ENCODE data around the gene TBL3.
"Not testable (repeated sequence)": the region's sequence is repeated elsewhere in the genome, so short reads cannot be mapped to it uniquely, and the experiment has no call there.

Gene TBL3

GRCh38 chr16:2001456-2002355, 29.9 kb downstream of the TBL3 start:
- no peak for DNase-seq

DNA sequence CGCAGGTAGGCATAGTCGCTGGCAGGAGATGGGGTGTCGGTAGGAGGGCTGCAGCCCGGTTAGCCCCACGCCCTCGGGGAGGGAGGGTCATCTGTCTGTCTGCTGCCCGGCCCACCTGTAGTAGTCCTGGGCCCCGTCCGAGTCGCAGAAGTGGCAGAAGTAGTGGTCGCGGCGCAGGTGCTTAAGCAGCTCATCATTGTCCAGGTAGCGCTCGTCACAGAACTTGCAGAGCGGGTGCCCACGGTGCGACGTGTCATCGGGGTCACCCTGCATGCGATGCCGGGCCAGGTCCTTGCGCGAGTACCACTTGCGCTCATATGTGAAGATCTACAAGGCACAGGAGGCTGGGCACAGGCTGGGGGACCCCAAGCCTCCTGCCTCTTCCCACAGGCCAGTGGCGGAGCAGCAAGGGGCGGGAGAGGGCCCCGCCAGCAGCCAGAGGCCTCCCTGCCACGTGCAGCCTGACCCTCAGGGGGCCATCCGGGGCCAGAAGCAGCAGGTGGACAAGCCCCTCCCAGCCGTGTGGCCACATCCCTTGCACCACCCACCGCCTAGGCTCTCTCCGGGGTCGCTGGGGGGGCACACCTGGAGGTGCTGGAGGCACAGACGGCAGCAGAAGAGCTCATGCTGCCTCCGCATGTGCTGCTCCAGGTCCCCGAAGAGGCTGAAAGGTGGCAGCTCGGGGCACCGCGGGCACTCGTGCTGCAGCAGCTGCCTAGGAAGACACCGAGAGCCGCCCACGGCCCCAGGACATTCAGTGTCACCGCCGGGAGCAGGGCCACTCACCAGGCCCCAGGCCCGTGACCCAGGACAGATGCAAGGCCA, 30.8 kb downstream of the TBL3 start:
- DNase-seq, result no peak

GRCh38 chr16:2003231-2003826, 31.5 kb downstream of the TBL3 start:
- DNase-seq, result no peak

DNA sequence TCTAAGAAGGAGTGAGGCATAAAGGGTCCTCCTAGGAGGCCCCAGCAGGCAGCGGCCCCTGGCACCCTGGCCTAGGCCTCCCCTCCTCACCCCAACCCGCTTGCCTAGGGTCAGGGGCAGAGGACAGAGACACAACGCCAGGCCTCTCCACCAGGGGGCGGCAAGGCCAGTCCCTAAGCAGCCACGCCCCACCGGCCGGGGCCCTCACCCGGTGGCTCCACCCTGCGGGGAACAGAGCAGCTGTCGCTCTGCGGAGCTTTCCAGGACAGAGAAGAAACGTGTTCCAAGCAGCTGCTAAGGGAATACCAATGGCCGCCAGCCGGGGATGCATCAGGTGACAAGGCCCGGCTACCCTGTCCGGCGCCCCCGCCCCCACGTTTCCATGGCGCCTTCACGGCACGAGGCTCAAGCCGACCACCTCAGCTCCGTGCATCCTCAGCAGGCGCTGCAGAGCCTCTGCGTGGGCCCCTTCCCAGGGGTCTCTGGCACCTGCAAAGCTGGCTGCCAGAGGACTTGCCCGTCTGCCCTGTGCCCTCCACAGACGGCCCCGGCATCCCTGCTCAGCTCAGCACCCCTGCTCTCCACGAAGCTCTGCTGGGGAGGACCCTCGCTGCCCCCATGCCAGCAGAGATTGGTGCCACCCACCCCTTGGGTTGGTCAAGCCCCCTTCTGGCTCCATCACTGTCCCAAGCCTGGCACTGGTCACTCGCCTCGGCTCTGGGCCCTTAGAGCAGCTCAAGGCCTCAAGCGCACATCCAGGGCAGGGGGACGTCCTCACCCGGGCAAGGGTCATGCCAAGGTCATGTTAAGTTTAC, 32.2 kb downstream of the TBL3 start:
- peak; percentile 65 to 93 for DNase-seq

DNA sequence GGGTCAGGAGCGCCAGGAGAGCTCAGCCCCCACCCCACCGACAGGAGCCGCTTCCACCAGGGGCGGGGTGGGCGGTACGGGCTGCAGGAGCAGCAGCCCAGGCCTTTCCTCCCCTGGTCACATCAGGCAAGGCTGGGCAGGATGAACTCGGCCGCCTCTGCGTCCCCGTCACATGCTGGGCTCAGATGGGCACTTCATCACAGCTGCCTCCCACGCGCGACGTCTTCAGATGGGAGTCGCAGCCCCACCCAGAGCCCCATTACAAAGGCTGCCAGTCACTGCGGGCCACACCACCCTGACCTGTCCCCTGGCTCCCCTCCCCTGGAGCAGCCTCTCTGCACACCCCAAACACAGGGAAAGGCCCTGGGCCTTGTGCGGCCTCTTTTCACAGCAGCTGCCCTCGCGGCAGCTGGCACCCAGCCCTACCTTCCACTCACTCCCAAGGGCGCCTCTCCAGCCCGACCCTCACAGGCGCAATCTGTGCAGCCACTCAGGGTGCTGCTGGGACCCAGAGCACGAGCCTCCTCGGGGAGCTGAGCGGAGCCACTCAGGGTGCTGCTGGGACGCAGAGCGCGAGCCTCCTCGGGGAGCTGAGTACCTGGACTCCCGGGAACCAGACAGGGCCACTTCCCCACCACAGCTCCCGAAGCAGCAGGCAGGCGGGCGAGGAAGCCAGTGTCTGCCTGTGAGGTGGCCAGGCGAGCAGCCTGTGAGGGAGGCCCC, 33.1 kb downstream of the TBL3 start:
- no peak for DNase-seq

- DNase-seq, result no peak
Observed at GRCh38 chr16:2005646-2006045, 33.8 kb downstream of the TBL3 start.

DNA sequence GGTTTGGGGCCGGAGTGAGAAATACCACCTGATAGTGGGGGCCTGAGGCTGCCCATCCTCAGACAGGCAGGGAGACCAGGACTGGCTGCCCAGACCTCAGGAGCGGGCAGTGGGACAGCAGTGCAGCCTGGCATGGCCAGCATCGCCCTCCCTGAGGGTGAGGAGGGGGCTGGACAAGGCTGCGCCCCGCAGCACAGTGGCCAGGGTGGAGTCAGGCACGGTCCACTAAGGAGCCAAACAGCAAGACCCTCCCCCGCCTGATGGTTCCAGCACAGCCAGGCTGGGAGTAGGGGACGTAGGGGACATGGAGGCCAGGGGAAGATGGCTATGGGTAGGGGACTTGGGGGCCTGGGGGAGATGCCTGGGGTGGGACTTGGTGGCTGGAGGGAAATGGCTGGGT, 34.5 kb downstream of the TBL3 start:
- DNase-seq, result no peak

GRCh38 chr16:2007081-2007836, 35.4 kb downstream of the TBL3 start:
- no peak for DNase-seq

- DNase-seq, result no peak
Observed at GRCh38 chr16:2008009-2008526, 36.2 kb downstream of the TBL3 start.

DNA sequence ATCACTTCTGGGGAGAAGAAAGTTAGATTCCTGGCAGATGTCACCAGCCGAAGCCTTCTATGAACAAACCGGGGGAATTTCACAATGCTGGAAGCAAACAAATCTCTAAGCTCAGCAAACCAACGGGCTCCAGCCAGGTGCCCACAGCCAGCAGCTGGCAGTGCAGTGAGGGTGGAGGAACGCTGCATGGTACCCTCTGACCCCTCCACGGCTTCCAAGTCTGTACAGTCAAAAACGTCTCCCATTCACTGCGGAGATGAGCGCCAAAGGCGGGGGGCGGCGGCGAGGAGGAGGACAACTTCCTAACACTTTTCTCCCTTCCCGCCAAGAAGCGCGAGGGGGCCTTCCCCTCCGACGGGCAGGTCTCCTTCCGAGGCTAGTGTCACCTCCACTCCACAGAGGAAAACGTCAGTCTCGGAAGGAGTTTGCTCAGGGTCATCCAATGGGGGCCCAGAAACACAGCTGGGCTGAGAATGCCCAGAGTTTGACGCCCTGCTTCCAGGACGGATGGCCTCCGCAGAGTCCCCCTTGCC, 36.8 kb downstream of the TBL3 start:
- no peak for DNase-seq

DNA sequence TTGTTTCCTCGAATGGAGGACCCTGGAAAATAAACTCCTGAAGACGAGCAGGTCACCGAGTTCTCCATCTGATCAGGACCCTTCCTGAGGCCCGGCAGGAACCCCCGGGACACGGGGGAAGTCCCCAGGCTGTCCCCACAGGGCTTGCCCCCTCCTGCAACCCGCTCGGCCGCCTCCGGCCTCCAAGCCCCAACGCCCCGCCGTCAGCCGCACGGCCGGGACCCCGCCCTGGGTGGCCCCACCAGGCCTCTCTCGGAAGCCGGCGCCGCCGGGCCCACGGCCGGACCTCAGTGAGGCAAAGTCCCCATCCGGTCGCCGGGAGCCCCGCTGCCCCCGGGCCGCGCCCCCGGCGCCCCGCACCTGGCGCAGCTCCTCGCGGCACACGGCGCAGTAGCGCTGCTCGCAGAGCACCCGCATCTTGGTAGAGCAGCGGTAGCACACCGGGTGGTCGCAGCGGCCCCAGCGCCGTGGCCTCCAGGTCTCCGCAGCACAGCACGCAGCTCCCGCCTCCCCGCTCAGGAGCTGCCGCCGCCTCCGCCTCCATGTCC, 37.4 kb downstream of the TBL3 start:
- no peak for DNase-seq

GRCh38 chr16:2009791-2010510, 38.1 kb downstream of the TBL3 start, which contains the start of gene ZNF598:
Gene ZNF598, minus strand, starts transcription at chr16:2009821.
- DNase-seq, result peak; percentile 18 to 82

DNA sequence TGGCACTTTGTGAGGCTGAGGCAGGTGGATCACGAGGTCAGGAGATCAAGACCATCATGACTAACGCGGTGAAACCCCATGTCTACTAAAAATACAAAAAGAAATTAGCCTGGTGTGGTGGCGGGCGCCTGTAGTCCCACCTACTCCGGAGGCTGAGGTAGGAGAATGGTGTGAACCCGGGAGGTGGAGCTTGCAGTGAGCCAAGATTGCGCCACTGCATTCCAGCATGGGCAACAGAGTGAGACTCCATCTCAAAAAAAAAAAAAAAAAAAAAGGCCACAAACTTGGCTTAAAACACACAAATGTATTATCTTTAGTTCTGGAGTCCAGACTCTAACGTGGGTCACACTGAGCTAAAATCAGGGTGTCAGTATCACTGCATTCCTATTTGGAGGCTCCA, 39.9 kb downstream of the TBL3 start:
- not testable (repeated sequence) for DNase-seq

DNA sequence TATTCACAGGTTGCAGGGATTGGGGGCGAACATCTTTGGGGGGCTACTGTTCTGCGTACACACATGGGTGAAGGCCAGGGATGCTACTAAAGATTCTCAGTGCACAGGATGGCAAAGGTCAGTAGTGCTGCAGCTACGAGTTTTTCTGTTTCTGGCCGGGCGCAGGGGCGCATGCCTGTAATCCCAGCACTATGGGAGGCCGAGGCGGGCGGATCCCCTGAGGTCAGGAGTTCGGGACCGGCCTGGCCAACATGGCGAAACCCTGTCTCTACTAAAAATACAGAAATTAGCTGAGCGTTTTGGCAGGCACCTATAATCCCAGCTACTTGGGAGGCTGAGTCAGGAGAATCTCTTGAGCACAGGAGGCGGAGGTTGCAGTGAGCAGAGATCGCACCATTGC, 41.7 kb downstream of the TBL3 start:
- DNase-seq, result no peak

DNA sequence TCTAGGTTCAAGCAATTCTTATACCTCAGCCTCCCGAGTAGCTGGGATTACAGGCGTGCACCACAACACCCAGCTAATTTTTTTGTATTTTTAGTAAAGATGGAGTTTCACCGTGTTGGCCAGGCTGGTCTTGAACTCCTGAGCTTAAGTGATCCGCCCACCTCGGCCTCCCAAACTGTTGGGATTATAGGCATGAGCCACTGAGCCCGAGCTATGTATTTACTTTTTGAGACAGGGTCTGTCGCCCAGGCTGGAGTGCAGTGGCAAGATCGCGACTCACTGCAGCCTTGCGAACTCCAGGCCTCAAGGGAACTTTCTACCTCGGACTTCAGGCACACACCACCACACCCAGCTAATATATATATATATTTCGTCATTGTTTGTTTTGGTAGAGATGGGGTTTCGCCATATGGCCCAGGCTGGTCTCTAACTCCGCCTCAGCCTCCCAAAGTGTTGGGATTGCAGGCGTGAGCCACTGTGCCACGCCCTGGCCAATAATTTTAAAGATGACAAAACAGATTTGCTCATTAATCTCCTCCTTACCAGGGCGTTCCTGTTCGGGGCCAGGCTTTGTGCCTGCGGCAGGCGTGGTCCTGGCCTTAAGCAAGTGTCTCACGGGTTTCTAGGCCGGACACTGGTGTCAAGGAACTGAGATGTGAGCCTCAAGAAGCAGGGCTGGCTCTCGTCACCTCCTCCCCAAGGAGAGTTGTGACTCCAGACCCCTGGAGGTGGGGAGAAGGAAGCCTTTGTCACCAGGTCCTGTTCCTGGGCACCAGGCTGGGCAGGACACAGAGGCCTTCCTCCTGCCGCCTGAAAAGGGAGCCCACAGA, 43.5 kb downstream of the TBL3 start:
- DNase-seq, result no peak

GRCh38 chr16:2015947-2016208, 44.0 kb downstream of the TBL3 start:
- DNase-seq, result no peak

- no peak for DNase-seq
Observed at GRCh38 chr16:2016407-2016922, 44.6 kb downstream of the TBL3 start.

DNA sequence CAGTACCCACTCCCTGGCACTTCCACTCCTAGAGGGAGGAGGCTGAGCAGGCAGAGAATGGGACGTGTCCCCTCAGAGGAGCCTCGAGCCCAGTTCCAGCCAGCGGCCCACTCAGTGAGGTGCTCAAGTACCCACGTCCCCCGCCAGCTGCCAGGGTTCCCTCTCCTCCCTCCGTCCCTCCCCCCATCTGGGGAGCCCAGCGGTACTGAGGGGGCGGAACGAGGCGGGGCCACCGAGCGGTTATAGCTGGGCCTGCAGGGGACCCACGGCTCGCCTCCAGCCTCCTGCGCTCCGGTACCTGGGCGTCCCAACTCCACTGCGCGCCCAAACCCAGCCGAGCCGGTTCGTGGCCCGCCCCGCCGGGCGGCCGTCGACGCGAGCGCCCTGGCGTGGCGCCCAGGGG, 47.7 kb downstream of the TBL3 start, which contains the start of gene NPW:
NPW (plus strand) TSS at position 268 of the 403 bp plus-strand sequence.
- DNase-seq, result no peak
